Neural cell (in vitro differentiated cells): ENCODE data around the gene FLAD1. TPM values are rescaled to one million over a fixed set of nuclear protein-coding genes. Genes with fewer than 3 reads are reported as not detected.

Experiments
- H2AFZ ChIP-seq: fragments of 200-600, 300-800 bp; sonication (generic), shearing (Covaris generic); 2 replicates; pipeline ENCODE4 v1.6.0; 2014; ENCODE audit warnings: low read depth, mild to moderate bottlenecking, antibody characterized with exemption, low read length, moderate library complexity
- H3F3A ChIP-seq: fragments of 200-600 bp; shearing (Covaris generic); 2 replicates; pipeline ENCODE4 v1.6.1; 2016; ENCODE audit warnings: mild to moderate bottlenecking, moderate library complexity, mixed read lengths, antibody characterized with exemption, low read length; ENCODE audit not compliant: insufficient read depth, poor library complexity, severe bottlenecking
- H3K27ac ChIP-seq: fragments of 200-600, 300-800 bp; sonication (generic), shearing (Covaris generic); 2 replicates; pipeline ENCODE4 v1.5.1; 2014; ENCODE audit warnings: mild to moderate bottlenecking, low read length, moderate library complexity
- H3K27me3 ChIP-seq: fragments of 300-800, 200-600 bp; sonication (generic), shearing (Covaris generic); 2 replicates; pipeline ENCODE4 v1.6.0; 2014; ENCODE audit warnings: mild to moderate bottlenecking, low read depth, low read length, moderate library complexity; ENCODE audit not compliant: insufficient read depth
- H3K36me3 ChIP-seq: fragments of 300-800, 200-600 bp; sonication (generic), shearing (Covaris generic); 2 replicates; pipeline ENCODE4 v1.5.1; 2014; ENCODE audit warnings: mild to moderate bottlenecking, antibody characterized with exemption, low read length, moderate library complexity; ENCODE audit not compliant: insufficient read depth
- H3K4me2 ChIP-seq: fragments of 300-800, 200-600 bp; sonication (generic), shearing (Covaris generic); 2 replicates; pipeline ENCODE4 v1.6.0; 2014; ENCODE audit warnings: mild to moderate bottlenecking, low read length
- H3K4me3 ChIP-seq: fragments of 300-800, 200-600 bp; sonication (generic), shearing (Covaris generic); 2 replicates; pipeline ENCODE4 v1.5.1; 2014; ENCODE audit warnings: mild to moderate bottlenecking, low read length, moderate library complexity
- H3K79me2 ChIP-seq: fragments of 200-600 bp; shearing (Covaris generic); replicated peaks from 2 replicates; pipeline ENCODE4 v1.6.0; 2014; ENCODE audit warnings: mild to moderate bottlenecking, low read length, moderate library complexity; ENCODE audit not compliant: insufficient read depth
- H3K9ac ChIP-seq: fragments of 300-800, 200-600 bp; sonication (generic), shearing (Covaris generic); 2 replicates; pipeline ENCODE4 v1.6.1; 2016; ENCODE audit warnings: mild to moderate bottlenecking, low read length, mixed read lengths
- H3K9me2 ChIP-seq: fragments of 200-600 bp; shearing (Covaris generic); 2 replicates; pipeline ENCODE4 v1.6.1; 2016; ENCODE audit warnings: mild to moderate bottlenecking, low read length, mixed read lengths; ENCODE audit not compliant: insufficient read depth
- H3K9me3 ChIP-seq: fragments of 200-600, 300-800 bp; sonication (generic), shearing (Covaris generic); 2 replicates; pipeline ENCODE4 v1.6.1; 2016; ENCODE audit warnings: mild to moderate bottlenecking, mixed run types, low read length, moderate library complexity, mixed read lengths
- H4K20me1 ChIP-seq: fragments of 200-600 bp; shearing (Covaris generic); 2 replicates; pipeline ENCODE4 v1.6.1; 2016; ENCODE audit warnings: mild to moderate bottlenecking, mixed run types; ENCODE audit not compliant: insufficient read depth
- CTCF ChIP-seq: fragments of 450-650 bp; IDR thresholded peaks from 2 replicates; pipeline ENCODE4 v1.5.1; 2014; ENCODE audit warnings: antibody characterized with exemption, mild to moderate bottlenecking, moderate library complexity; ENCODE audit not compliant: poor library complexity, severe bottlenecking
- EP300 ChIP-seq: fragments of 450-650 bp; conservative IDR thresholded peaks from 2 replicates; pipeline ENCODE4 v1.6.1; 2014; ENCODE audit warnings: antibody characterized with exemption, mild to moderate bottlenecking, moderate library complexity; ENCODE audit not compliant: poor library complexity, severe bottlenecking
- EZH2 ChIP-seq: fragments of 200-600, 300-800 bp; shearing (Covaris generic), sonication (generic); IDR thresholded peaks from 2 replicates; pipeline ENCODE4 v1.6.1; 2014; ENCODE audit warnings: antibody characterized with exemption, low read length, borderline replicate concordance, mild to moderate bottlenecking; ENCODE audit not compliant: insufficient read depth, poor library complexity, severe bottlenecking
- MXI1 ChIP-seq: fragments of 450-650 bp; conservative IDR thresholded peaks from 2 replicates; pipeline ENCODE4 v1.6.1; 2014; ENCODE audit warnings: antibody characterized with exemption, mild to moderate bottlenecking; ENCODE audit not compliant: poor library complexity, severe bottlenecking
- POLR2AphosphoS5 ChIP-seq: IDR thresholded peaks from 2 replicates; pipeline ENCODE4 v1.6.1; 2012
- RAD21 ChIP-seq: fragments of 450-650 bp; conservative IDR thresholded peaks from 2 replicates; pipeline ENCODE4 v1.6.1; 2014; ENCODE audit warnings: antibody characterized with exemption, mild to moderate bottlenecking, moderate library complexity
- REST ChIP-seq: IDR thresholded peaks from 2 replicates; pipeline ENCODE4 v1.6.1; 2012; ENCODE audit warnings: borderline replicate concordance
- SMC3 ChIP-seq: fragments of 450-650 bp; conservative IDR thresholded peaks from 2 replicates; pipeline ENCODE4 v1.6.1; 2014; ENCODE audit warnings: antibody characterized with exemption, mild to moderate bottlenecking, moderate library complexity; ENCODE audit not compliant: poor library complexity
- TAF1 ChIP-seq: IDR thresholded peaks from 2 replicates; pipeline ENCODE4 v1.6.1; 2012; ENCODE audit warnings: low read depth
- polyA plus RNA-seq: library from polyadenylated mRNA; depleted of rRNA; stranded (reverse); fragments of >200 nt; gene quantifications from 2 replicates; pipeline ENCODE4 v1.2.3, GENCODE V29; 2014

FLAD1 gene
- polyA plus RNA-seq, 1 donor from 2014 or later, result 68.6 TPM

- Histone ChIP-seq H2AFZ (no peak overlapping the region), H3K4me3 (no peak overlapping the region), H3K4me2 (no peak overlapping the region), H3K9me3 (no peaks in the 10 kb centered on the region), H3F3A (no peaks in the 10 kb centered on the region), H3K79me2 (no peaks in the 10 kb centered on the region), H3K9me2 (no peaks in the 10 kb centered on the region), H4K20me1 (no peaks in the 10 kb centered on the region), H3K27ac (no peak overlapping the region), H3K9ac (no peak overlapping the region), H3K27me3 (no peaks in the 10 kb centered on the region), H3K36me3 (no peaks in the 10 kb centered on the region)
- TF ChIP-seq SMC3 (no peak), EZH2 (no peak)
Observed at GRCh38 chr1:155030899-155031298, 47.8 kb downstream of the FLAD1 start.

- no peaks in the 10 kb centered on the region for H3K36me3 ChIP-seq
- H3K27me3 ChIP-seq, result no peaks in the 10 kb centered on the region
- H3K9me2 ChIP-seq, result no peaks in the 10 kb centered on the region
- H3K9ac ChIP-seq, result no peak overlapping the region
- no peaks in the 10 kb centered on the region for H3K79me2 ChIP-seq
- no peaks in the 10 kb centered on the region for H4K20me1 ChIP-seq
- H3F3A ChIP-seq, result no peaks in the 10 kb centered on the region
- no peak overlapping the region for H2AFZ ChIP-seq
- no peaks in the 10 kb centered on the region for H3K9me3 ChIP-seq
- no peak overlapping the region for H3K4me3 ChIP-seq
- no peak for TF ChIP-seq TAF1
- no peak for TF ChIP-seq REST
- TF ChIP-seq SMC3, result no peak
- TF ChIP-seq RAD21, result no peak
- no peak for TF ChIP-seq EZH2
- TF ChIP-seq EP300, result no peak
- no peak for TF ChIP-seq CTCF
- TF ChIP-seq POLR2AphosphoS5, result no peak
- TF ChIP-seq MXI1, result no peak
- no peak overlapping the region for H3K27ac ChIP-seq
- H3K4me2 ChIP-seq, result no peak overlapping the region
Observed at GRCh38 chr1:155032886-155033285, 49.7 kb downstream of the FLAD1 start.

GRCh38 chr1:155033524-155033923 is 50.4 kb downstream of the FLAD1 start, which contains the start of the genes DCST1 and DCST2:
Gene DCST1, plus strand, starts transcription at chr1:155033824. Its CDS starts 213 bp downstream, at chr1:155034037.
Gene DCST2, minus strand, starts transcription at chr1:155033781. Its CDS starts 80 bp downstream, at chr1:155033701.
- Histone ChIP-seq H3K4me2 (no peak within 1 kb of the TSS), H3K27me3 (no peaks in the 10 kb centered on the region), H3F3A (no peaks in the 10 kb centered on the region), H3K9ac (no peak within 1 kb of the TSS), H3K4me3 (no peak within 1 kb of the TSS), H3K36me3 (no peaks in the 10 kb centered on the region), H3K9me2 (no peaks in the 10 kb centered on the region), H3K27ac (no peak within 1 kb of the TSS), H2AFZ (no peak within 1 kb of the TSS), H3K79me2 (no peaks in the 10 kb centered on the region), H4K20me1 (no peaks in the 10 kb centered on the region), H3K9me3 (no peaks in the 10 kb centered on the region)
- TF ChIP-seq REST, result no peak
- no peak for TF ChIP-seq SMC3
- no peak for TF ChIP-seq CTCF
- TF ChIP-seq EP300, result no peak
- no peak for TF ChIP-seq TAF1
- no peak for TF ChIP-seq POLR2AphosphoS5
- TF ChIP-seq EZH2, result no peak
- TF ChIP-seq MXI1, result no peak
- TF ChIP-seq RAD21, result no peak
